ENCODE results near the gene DENND2C. TPM values are rescaled to one million over a fixed set of nuclear protein-coding genes. Genes with fewer than 3 reads are reported as not detected.

DENND2C gene
- total RNA-seq, 1 experiment from 2014 or later: 1.3 TPM

DNA sequence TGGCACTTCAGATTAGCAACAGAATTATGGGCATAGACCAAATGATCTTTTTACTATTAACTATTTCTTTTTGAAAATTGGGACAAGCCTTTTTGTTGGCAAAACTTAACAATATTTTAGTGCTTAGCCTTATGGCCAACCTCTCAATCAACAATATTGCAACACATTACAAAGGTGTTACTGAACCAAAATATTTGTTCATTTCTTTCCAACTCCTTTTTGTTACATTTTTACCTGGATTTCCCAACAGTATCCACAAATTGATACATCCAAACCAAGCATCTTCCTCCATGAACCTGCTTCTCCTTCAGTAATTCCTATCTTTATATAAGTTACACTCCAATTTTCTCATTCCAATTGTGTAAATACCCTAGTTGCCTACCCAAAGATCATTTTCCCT is 27.0 kb upstream of the DENND2C start:
- intact Hi-C loops (cut with micrococcal nuclease; ENCODE audit: unreplicated experiment): no loop called here
- CTCF ChIA-PET: no interaction called here
- TF ChIP-seq, protein P1, sequence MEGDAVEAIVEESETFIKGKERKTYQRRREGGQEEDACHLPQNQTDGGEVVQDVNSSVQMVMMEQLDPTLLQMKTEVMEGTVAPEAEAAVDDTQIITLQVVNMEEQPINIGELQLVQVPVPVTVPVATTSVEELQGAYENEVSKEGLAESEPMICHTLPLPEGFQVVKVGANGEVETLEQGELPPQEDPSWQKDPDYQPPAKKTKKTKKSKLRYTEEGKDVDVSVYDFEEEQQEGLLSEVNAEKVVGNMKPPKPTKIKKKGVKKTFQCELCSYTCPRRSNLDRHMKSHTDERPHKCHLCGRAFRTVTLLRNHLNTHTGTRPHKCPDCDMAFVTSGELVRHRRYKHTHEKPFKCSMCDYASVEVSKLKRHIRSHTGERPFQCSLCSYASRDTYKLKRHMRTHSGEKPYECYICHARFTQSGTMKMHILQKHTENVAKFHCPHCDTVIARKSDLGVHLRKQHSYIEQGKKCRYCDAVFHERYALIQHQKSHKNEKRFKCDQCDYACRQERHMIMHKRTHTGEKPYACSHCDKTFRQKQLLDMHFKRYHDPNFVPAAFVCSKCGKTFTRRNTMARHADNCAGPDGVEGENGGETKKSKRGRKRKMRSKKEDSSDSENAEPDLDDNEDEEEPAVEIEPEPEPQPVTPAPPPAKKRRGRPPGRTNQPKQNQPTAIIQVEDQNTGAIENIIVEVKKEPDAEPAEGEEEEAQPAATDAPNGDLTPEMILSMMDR (IDR thresholded peaks at IDR 0.05; ENCODE audit: unreplicated experiment): no peak
- DNase-seq: no peak
- no peaks in the 10 kb centered on the region for H3K9me3 Mint-ChIP-seq (ENCODE audit: low read depth, unreplicated experiment)
- H3K27me3 Mint-ChIP-seq (ENCODE audit: unreplicated experiment): no peaks in the 10 kb centered on the region
- H3K27ac Mint-ChIP-seq (ENCODE audit: unreplicated experiment): no peak overlapping the region
- H3K36me3 Mint-ChIP-seq (ENCODE audit: insufficient read depth, unreplicated experiment): no peaks in the 10 kb centered on the region
- BruUV-seq (replicated peaks): no TSS peak
- no peak overlapping the region for H3K4me3 Mint-ChIP-seq (ENCODE audit: low read depth, unreplicated experiment)
- no peaks in the 10 kb centered on the region for H3K4me1 Mint-ChIP-seq (ENCODE audit: low read depth, unreplicated experiment)

DNA sequence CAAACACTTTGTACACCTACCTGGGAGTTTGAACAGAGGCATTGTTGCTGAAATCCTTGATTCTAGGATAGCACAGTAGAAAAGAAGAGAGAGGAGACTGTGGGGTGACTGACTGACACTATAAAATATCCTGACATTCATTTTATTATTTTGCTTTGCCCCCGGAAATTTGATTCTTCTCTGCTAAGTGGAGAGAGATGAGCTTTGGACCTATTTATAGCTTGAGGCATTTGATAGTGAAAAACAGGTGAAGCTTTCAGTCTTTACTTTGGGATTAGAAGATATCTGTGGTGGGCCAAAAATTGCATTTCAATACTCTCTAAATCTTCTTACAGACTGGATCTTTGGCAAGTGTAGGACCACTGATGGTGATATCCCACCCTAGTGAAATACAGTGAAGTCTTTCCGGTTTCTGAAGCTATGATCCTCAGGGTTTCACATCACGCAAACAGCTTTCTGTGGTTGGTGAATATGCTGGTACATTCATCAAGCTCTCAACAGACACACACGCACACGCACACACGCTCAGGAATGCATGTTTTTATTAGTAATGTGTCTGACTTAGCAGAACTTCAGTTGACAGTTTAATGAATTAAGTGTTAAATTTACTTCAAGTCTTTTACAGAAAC is 25.7 kb upstream of the DENND2C start, which contains the start of gene AMPD1:
AMPD1 (minus strand) TSS at position 117 of the 629 bp plus-strand sequence; CDS start at position 42, 75 bp downstream.
- H3K9me3 Mint-ChIP-seq (ENCODE audit: low read depth, unreplicated experiment): no peaks in the 10 kb centered on the region
- intact Hi-C loops (cut with micrococcal nuclease; ENCODE audit: unreplicated experiment): no loop called here
- H3K27ac Mint-ChIP-seq (ENCODE audit: unreplicated experiment): no peak within 1 kb of the TSS
- peaks cover 6% of the 10 kb centered on the region for H3K27me3 Mint-ChIP-seq (ENCODE audit: unreplicated experiment)
- TF ChIP-seq, protein P1 (IDR thresholded peaks at IDR 0.05; ENCODE audit: unreplicated experiment): no peak
- DNase-seq: no peak
- no peaks in the 10 kb centered on the region for H3K4me1 Mint-ChIP-seq (ENCODE audit: low read depth, unreplicated experiment)
- H3K4me3 Mint-ChIP-seq (ENCODE audit: low read depth, unreplicated experiment): no peak within 1 kb of the TSS
- CTCF ChIA-PET: interaction anchor here (0.6 kb wide), 1 partner anchor 25 kb away, joined by 10 read pairs; the partner anchor contains the start of gene DENND2C
- H3K36me3 Mint-ChIP-seq (ENCODE audit: insufficient read depth, unreplicated experiment): no peaks in the 10 kb centered on the region
- no TSS peak for BruUV-seq (replicated peaks)

DNA sequence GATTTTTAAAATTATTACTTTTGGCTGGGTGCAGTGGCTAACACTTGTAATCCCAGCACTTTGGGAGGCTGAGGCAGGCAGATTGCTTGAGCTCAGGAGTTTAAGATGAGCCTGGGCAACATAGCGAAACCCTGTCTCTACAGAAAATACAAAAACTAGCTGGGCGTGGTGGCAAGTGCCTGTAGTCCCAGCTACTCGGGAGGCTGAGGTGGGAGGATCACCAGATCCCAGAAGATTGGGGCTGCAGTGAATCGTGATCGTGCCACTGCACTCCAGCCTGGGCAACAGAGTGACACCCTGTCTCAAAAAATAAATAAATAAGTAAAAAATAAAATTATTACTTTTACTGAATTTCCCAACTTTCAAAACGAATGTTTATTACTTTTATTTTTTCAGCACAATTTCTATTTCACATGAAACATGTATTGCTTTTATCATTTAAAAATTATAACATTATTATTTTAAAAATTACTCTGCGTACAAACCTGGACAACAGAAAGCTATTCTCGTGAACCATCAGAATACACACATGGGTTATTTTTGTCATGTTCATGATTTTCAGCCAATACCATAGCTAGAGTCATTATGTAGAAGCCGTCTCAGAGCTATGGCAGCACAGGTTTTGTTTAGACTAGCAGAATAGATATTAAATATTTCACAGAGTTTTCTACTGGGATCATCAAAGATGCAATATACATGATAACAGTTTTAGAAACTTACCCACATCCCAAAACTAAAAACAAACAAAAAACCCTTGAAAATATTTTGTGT is 24.9 kb upstream of the DENND2C start:
- intact Hi-C loops (cut with micrococcal nuclease; ENCODE audit: unreplicated experiment): no loop called here
- CTCF ChIA-PET: interaction anchor here (0.6 kb wide), 1 partner anchor 25 kb away, joined by 10 read pairs; the partner anchor contains the start of gene DENND2C
- no TSS peak for BruUV-seq (replicated peaks)

DNA sequence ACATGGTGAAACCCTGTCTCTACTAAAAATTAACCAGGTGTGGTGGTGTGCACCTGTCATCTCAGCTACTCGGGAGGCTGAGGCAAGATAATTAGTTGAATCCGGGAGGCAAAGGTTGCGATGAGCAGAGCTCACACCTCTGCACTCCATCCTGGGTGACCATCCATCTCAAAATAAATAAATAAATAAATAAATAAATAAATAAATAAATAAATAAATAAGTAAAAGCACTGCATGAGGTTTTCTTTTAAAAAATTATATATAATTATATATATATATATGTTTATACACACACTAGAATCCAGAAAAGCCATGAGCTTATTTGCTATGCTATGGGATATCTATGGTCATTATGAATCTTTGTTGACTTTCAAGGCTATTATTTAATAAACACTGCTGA is 23.1 kb upstream of the DENND2C start:
- no peaks in the 10 kb centered on the region for H3K9me3 Mint-ChIP-seq (ENCODE audit: low read depth, unreplicated experiment)
- CTCF ChIA-PET: no interaction called here
- no peak overlapping the region for H3K27ac Mint-ChIP-seq (ENCODE audit: unreplicated experiment)
- H3K36me3 Mint-ChIP-seq (ENCODE audit: insufficient read depth, unreplicated experiment): no peaks in the 10 kb centered on the region
- intact Hi-C loops (cut with micrococcal nuclease; ENCODE audit: unreplicated experiment): no loop called here
- TF ChIP-seq, protein P1 (IDR thresholded peaks at IDR 0.05; ENCODE audit: unreplicated experiment): no peak
- no peak overlapping the region for H3K4me3 Mint-ChIP-seq (ENCODE audit: low read depth, unreplicated experiment)
- no TSS peak for BruUV-seq (replicated peaks)
- no peak for DNase-seq
- peaks cover 30% of the 10 kb centered on the region for H3K27me3 Mint-ChIP-seq (ENCODE audit: unreplicated experiment)
- H3K4me1 Mint-ChIP-seq (ENCODE audit: low read depth, unreplicated experiment): no peaks in the 10 kb centered on the region

More for the DNA sequence above, 24.9 kb upstream of the DENND2C start:
- no peaks in the 10 kb centered on the region for H3K36me3 Mint-ChIP-seq (ENCODE audit: insufficient read depth, unreplicated experiment)
- peaks cover 14% of the 10 kb centered on the region for H3K27me3 Mint-ChIP-seq (ENCODE audit: unreplicated experiment)
- no peaks in the 10 kb centered on the region for H3K4me1 Mint-ChIP-seq (ENCODE audit: low read depth, unreplicated experiment)
- no peak for DNase-seq
- no peak overlapping the region for H3K4me3 Mint-ChIP-seq (ENCODE audit: low read depth, unreplicated experiment)
- TF ChIP-seq, protein P1 (IDR thresholded peaks at IDR 0.05; ENCODE audit: unreplicated experiment): no peak
- no peak overlapping the region for H3K27ac Mint-ChIP-seq (ENCODE audit: unreplicated experiment)
- H3K9me3 Mint-ChIP-seq (ENCODE audit: low read depth, unreplicated experiment): no peaks in the 10 kb centered on the region

Measured in Calu3 (cell line).